Neural cell (in vitro differentiated cells): Measurements from ENCODE around the gene ACKR1.

ENCODE experiments used
- MXI1 ChIP-seq: fragments of 450-650 bp; conservative IDR thresholded peaks from 2 replicates; pipeline ENCODE4 v1.6.1; 2014; ENCODE audit warnings: antibody characterized with exemption, mild to moderate bottlenecking; ENCODE audit not compliant: poor library complexity, severe bottlenecking
- TF ChIP-seq, protein P1 (sequence below): fragments of 450-650 bp; IDR thresholded peaks from 2 replicates; pipeline ENCODE4 v1.5.1; 2014; ENCODE audit warnings: antibody characterized with exemption, mild to moderate bottlenecking, moderate library complexity; ENCODE audit not compliant: poor library complexity, severe bottlenecking

DNA sequence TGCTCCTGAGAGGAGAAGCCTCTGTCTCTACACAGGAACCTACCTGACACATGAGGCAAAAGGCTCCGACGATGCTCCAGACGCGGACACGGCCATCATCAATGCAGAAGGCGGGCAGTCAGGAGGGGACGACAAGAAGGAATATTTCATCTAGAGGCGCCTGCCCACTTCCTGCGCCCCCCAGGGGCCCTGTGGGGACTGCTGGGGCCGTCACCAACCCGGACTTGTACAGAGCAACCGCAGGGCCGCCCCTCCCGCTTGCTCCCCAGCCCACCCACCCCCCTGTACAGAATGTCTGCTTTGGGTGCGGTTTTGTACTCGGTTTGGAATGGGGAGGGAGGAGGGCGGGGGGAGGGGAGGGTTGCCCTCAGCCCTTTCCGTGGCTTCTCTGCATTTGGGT, 3.9 kb upstream of the ACKR1 start:
- TF ChIP-seq, protein P1, sequence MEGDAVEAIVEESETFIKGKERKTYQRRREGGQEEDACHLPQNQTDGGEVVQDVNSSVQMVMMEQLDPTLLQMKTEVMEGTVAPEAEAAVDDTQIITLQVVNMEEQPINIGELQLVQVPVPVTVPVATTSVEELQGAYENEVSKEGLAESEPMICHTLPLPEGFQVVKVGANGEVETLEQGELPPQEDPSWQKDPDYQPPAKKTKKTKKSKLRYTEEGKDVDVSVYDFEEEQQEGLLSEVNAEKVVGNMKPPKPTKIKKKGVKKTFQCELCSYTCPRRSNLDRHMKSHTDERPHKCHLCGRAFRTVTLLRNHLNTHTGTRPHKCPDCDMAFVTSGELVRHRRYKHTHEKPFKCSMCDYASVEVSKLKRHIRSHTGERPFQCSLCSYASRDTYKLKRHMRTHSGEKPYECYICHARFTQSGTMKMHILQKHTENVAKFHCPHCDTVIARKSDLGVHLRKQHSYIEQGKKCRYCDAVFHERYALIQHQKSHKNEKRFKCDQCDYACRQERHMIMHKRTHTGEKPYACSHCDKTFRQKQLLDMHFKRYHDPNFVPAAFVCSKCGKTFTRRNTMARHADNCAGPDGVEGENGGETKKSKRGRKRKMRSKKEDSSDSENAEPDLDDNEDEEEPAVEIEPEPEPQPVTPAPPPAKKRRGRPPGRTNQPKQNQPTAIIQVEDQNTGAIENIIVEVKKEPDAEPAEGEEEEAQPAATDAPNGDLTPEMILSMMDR, result no peak
- TF ChIP-seq MXI1, result no peak
